ENCODE data around the gene PRR5L.
"Not testable (repeated sequence)": the region's sequence is repeated elsewhere in the genome, so short reads cannot be mapped to it uniquely, and the experiment has no call there.

Gene PRR5L

DNA sequence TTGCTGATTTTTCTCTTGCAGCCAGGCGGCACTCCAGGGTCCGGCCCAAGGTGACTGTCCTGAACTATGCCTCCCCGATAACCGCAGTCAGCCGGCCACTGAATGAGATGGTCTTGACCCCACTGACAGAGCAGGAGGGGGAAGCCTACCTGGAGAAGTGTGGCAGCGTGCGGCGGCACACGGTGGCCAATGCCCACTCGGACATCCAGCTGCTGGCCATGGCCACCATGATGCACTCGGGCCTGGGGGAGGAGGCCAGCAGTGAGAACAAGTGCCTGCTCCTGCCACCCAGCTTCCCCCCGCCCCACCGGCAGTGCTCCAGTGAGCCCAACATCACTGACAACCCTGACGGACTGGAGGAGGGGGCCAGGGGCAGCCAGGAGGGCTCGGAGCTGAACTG is 166.2 kb downstream of the PRR5L start:
- DNase-seq (ENCODE audit: low spot score): no peak

DNA sequence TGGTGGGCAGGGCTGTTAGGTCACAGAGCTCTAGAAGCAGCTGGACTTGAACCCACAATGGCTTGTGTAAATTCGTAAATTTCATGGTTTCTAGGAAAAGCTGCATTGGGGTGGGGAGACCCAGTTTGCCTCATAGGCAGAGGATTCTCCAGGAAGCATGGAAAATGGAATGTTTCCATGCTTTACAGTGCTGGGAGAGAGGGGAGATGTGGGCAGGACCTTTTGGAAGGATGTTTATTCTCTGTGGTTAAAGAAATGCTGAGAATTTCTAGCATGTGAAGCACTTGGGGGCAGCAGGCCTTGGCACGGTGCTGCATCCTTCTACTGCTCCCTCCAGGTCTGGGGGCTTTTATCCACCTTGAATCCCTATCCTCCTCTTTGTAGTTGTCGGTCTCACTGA is 167.7 kb downstream of the PRR5L start:
- no peak for DNase-seq (ENCODE audit: low spot score)

DNA sequence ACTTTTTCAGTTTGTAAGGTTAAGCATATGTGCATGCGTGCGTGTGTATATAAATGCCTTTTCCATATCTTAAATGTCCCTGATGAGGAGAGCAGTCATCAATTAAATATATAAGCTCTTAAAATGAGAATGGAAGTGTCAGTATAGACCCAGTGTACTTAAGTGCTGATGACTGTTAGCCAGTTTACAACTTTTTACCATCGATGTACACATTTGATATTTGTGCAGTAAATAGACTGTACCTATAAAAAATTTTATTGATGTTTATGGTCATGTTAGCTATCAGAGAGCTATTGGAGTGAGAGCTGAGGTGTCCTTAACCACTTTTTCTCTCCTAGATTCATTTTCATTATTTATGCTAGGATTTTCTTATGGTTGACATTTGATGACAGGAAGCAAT is 168.6 kb downstream of the PRR5L start:
- DNase-seq (ENCODE audit: low spot score): no peak

DNA sequence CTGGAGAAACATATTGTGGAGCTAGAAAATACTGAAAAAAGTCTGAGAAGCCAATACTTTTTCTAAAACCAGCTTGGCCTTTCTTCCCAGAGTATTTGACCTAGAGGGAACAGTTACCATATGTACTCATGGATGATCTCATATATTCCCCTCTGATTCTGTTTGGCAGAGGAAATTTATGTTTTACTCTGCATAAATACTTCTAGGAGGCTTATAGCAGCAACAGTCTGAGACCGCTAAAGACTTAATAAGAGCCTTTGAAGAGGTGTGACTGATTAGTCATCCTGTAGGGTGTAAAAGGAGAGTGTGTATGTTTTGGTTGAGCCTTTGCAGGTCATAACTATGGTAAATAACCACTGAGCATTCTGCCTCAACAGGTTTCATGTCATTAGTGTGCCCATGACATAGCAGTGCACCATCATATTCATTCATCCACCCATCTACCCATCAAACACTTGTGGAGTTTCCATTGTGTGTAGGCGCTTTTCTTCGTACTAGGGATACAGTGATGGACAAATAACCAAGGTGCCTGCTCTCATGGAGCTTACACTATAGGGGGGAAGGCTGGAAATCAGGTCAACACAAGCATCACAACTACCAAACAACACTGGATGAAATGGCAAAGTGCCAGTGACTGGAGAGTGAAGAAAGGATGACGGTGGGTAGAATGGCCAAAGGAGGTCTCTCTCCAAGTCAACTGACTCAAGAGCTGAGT is 169.5 kb downstream of the PRR5L start:
- DNase-seq (ENCODE audit: low spot score): no peak

DNA sequence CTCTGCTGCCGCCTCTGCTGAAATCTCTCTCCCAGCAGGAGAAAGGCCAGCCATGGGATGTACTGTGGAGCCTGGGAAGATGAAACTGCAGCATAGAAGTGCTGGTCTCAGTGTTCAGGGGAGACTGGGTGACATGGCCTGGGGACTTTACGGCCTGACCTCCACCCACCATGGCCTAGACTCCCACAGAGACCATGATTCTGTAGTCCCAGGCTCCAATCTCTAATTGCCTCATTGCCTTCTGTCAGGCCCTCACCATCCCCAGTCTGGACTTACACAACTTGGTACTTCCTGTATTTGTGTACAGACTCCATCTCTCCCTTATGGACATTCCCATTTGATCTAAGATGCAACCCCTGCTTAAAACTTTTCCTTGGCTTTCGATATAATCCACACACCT is 170.9 kb downstream of the PRR5L start:
- DNase-seq (ENCODE audit: low spot score): no peak

DNA sequence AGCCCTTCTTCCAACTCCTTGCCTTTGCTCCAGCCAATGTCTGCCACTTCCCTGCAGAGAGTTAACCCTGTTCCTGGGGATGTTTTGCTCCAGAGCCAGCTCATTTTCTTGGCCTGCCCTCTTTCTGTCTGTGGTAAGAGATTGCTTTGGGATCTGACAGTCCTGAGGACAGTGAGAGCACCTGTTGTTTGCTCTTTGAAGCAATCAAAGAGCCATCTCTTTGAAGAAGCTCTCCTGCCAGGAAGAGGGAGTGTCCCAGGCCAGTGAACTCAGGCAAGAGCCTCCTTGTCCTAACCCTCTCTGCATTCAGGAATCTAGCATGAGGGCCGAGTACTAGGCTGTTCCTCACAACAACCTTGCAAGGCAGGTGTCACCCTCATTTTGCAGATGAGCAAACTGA is 171.8 kb downstream of the PRR5L start:
- DNase-seq (ENCODE audit: low spot score): no peak

DNA sequence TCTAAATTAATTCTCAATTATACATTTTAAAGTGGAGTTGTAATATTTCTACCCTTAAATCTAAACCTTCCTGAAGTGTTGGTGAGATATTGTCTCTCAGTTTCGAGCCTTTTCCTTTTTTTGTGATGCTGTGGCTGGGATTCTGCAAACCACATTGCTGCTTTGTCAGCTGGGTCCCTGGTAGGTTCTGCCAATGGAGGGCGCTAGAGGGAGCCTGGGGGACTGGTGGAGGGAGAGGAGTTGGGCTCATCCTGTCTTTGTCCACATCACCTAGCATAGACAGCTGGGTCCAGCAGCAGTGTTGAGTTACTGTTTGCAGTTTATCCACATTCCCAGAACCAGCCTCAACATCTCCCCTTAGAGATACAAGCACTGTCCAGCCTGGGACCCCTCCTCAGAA is 173.0 kb downstream of the PRR5L start:
- no peak for DNase-seq (ENCODE audit: low spot score)

DNA sequence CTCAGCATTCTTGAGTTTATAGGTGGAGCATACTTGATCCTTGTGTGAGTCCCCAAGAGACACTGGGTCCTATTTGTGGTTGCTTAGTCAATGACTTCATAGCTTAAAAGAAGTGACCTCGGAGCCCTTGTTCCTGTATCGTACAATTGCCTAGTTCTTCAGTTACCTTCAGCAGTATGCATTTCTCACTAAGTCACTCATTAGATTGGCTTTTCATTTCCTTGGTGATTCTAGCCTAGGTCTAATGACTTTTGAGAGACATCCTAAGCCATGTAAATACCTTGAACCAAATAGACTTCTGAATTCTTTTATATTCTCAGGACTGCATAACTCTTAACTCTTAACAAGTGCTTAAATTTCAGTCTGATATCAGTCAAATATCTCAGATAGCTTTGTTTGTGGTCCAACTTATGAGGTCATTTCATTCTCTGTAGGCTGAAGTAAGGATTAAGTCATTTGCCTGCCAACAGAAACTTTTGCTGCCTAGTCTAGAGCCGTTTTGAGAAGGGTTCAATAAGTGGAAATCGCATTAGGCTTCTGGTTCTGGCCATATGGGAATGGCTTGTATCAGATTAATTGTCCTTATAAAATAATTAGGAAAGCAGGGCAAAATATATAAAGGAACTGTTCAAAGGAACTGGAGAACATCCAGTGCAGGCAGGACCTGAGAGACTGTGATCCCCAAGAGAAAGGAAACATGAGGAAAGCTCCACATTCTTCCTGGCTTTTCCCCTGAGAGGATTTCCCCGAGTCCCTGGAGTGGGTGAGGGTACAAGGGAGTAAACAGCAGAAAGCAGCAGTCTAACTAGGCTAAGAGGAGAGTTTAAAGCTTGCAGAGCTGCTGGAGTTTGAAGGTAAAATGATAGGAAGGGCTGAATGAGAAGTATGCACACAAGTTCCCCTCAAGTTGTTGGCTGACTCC is 174.1 kb downstream of the PRR5L start:
- DNase-seq (ENCODE audit: low spot score): no peak

DNA sequence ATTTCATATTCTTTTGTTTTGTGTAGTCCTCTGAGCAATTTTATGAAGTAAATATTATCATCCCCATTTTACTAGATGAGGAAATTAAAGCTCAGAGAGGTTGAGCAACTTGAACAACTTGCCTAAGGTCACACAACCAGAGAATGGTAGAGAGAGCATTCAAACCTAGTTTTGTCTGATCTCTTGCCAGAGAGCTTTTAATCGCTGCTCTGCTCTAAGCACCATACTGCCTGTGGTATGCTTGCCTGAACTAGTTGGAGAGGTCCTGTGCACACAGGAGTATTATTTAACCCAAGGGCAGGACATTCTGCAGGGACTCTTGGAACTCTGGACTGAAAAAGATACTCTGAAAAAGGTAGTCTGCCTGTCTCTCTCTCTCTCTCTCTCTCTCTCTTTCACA is 175.5 kb downstream of the PRR5L start:
- DNase-seq (ENCODE audit: low spot score): no peak

DNA sequence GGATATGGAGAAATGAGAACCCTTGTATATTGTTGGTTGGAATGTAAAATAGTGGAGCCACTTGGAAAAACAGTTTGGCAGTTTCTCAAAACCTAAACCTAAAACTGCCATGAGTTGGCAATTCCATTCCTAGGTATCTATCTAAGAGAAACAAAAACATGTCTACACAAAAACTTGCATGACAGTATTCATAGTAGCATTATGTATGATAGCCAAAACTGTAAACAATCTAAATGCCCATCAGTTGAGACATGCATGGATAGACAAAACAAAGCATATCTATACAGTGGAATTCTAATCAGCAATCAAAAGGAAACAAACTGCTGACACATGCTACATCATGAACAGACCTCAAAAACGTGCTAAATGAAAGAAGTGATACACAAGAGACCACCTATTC is 179.1 kb downstream of the PRR5L start:
- DNase-seq (ENCODE audit: low spot score): no peak

DNA sequence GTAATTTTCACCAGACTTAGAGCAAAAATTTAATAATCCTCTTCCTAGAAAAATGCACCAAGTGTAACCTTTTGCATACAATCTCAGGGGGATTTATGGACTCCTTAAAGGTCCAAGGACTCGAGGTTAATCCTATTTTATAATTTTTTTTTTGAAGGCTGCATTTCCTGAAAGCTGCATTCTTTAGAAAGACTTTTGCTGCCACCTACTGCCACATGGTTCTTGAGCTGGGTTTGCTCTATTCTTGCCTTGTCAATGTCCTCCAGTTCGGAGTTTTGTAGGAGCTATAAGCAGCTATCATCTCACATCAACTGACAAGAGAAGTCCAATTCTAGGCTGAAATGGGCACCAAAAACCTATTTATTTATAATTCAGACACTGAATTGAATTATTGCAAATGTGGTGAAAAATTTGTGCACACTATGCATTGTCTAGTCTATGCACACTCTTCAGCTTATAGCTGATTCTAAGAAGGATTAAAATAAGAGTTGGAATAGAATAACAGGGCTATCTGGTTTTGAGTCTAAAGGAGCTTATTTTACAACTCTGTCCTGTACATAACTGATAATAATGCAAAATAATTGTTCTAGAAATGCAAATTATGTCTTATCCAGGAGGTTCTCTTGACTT is 182.7 kb downstream of the PRR5L start:
- DNase-seq (ENCODE audit: low spot score): peak; percentile 29

DNA sequence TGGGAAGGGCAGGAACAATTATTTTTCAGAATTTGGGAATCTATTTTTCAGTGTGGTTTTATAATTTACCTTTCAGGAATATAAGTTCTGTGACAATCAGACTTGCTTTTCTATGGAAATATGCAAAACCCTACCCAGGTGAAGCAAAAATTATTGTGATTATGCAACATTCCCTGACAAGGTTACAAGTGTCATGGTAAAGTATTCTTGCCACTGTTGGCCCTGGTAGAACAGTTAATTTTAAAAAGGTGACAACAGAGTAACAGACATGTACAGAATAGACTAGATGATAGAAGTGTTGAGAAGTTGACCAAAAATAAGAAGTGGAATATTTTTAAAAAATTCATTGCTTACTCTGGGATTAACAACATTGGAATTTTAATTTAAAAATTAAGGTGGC is 184.7 kb downstream of the PRR5L start:
- DNase-seq (ENCODE audit: low spot score): no peak

DNA sequence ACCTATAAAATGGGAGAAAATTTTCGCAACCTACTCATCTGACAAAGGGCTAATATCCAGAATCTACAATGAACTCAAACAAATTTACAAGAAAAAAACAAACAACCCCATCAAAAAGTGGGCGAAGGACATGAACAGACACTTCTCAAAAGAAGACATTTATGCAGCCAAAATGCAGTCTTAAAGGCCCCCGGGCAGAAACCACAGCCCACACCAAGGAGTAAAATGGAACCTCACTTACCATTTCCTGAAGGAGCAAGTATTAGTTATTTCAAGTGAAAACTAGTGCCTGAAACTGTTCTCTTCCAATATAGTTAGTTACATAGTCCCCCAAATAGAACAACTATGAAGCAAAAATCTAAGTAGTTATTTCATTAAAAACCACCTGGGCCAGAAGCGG is 187.0 kb downstream of the PRR5L start:
- not testable (repeated sequence) for DNase-seq (ENCODE audit: low spot score)

DNA sequence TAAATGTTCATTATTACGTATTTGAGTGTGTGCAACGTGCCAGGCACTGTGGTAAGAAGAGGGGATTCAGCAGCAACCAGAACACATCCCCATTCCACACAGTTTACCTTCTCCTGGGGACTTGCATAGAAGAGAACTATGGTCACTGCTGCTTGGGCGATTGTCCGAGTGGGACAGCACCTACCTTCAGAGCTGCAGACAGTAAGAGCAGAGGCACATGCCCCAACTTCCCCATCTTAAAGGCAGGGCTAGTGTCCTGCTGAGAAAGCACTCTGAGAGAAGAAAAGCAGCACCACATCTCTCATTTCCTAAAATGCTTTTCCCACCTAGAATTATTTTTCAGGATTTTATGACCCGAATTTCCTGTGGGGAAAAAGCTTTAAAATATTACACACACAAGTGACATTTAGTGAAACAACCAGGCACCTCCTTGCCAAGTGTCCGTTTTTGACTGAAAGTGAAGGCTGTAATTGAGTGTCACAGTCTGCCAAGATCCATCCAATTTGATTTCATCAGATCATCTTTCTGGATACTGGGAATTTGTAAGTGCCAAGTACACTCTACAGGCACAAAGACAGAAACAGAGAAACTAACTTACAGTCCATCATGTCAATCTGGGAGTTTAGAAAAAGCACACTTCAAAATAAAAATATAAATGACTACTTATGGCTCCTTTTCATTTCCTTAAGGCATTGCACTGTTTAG is 189.4 kb downstream of the PRR5L start:
- DNase-seq (ENCODE audit: low spot score): no peak

DNA sequence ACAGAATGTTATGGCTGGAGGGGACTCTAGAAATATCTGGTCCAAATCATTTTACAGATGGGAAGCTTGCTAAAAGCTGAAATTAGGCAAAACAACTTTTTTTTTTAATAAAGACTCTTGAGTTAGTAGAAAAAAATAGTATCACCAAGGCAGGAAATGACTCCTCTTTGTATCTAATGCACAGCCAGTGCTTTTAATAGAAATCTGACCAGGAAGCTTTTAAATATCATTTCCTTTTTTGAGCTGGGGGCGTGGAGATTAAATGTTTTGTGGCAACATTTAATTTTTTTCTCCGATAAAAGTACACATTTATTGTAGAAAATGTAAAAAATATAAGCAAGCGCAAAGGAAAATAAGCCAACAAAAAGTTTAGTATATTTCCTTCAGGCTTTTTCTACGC is 191.5 kb downstream of the PRR5L start:
- no peak for DNase-seq (ENCODE audit: low spot score)

DNA sequence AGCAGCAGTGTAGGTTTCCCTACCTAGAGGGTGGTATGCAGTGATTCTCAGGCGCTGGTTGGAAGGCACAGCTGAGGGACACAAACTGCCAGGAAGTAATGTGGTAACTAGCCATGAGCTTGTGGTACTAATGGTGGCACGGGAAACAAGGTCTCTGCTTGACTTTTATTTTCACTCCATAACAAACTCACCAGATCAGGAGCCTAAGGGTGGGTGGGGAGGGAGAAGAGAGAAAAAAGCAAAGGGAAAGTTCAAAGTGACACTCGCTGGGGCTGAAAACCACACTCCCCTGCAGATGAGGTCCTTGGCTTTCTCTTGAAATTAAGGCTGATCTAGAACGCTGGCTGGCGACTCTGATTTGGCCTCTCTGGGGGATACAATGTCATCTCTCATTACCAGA is 192.0 kb downstream of the PRR5L start:
- DNase-seq (ENCODE audit: low spot score): no peak

DNA sequence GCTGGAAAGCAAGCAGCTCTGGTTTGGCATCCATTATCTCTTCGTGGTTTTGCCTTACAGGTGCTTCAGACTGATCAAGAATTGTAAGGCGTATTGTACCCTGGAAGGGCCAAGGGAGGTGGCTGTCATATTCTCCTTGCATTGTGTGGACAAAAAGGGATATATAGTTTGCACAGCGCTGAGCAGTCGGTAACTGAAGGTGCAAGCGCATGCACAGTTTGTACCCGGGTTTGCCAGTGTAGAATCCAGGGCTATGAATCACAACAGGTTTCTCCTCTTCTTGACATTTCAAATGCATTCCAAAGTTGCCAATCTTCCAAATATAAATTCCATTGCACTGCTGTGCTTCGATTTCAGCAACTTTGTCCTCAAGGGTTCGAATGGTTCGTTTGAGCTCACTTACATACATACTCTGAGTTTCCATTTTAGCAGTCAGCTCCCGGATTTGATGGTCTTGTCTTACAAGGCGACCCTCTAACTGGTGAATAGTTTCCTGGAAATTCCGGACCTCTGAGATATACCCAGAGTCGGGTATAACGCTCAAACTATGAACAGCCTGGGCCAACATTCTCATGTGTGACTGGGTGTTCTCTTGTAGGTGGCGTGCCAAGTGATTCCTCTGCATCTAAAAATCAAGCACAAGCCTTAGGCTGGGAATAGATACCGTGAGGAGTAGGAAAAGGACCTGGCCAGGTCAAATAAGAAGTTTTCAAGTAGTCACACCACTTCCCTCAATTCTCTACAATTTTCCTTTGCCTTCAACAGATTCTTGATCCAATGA is 194.1 kb downstream of the PRR5L start:
- no peak for DNase-seq (ENCODE audit: low spot score)

DNA sequence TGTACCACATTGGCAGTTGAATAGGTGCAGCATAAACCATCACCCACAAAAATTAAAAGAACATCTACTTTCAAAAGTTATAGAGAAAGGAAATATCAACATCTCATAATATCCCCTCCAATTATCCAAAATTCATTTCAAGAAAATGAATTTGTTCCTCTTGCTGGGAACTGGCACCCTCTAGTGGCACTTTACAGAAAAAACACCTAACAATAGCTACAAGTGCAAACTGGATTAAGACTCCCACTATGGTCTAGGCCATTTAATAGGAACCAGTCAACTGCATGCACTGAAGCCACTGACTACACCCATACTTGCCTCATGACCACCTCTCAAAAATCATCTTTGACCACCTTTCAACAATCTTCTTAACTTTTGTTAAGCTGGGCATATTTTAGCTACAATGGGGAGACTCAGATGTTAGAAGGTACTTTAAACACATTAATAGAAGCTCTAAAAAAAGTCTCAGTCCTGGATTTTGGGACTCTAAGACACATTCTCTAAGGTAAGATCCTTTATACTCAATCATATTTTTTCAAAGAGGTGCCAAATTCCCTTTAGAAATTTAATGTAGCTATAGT is 196.7 kb downstream of the PRR5L start:
- peak; percentile 53 for DNase-seq (ENCODE audit: low spot score)

DNA sequence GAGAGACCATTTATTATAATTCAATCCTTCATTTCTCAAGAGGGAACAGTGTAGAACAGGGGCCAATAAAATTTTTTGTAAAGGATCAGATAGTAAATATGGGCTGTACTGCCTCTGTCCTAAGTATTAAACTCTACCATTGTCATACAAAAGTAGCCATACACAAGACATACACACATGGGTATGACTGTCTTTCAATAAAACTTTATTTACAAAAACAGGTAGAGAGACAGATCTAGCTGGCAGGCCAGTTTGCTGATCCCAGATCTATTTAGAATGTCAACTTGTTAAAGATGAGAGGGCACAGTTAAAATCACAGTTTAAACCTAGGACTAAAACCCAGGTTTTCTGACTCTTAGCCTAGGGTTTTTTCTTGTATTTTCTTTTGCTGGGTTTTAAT is 197.2 kb downstream of the PRR5L start:
- DNase-seq (ENCODE audit: low spot score): no peak

DNA sequence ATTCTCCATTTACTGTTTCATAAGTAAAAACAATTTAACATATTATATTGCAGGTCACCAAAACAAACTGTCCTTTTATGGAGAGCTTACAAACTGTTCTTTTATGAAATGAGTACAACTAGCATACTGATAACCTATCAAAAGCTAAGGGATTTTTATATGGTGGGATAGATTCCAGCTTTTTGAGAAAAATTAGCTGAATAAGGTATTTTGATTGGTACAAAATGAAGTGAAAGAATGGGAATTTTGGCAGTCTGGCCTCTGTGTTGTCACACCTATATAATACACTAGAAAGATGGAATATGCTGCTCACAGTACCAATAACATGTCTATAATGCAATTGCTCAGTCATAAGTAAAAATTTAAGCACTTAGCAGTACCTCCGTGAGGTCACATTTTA is 202.6 kb downstream of the PRR5L start:
- DNase-seq (ENCODE audit: low spot score): no peak

DNA sequence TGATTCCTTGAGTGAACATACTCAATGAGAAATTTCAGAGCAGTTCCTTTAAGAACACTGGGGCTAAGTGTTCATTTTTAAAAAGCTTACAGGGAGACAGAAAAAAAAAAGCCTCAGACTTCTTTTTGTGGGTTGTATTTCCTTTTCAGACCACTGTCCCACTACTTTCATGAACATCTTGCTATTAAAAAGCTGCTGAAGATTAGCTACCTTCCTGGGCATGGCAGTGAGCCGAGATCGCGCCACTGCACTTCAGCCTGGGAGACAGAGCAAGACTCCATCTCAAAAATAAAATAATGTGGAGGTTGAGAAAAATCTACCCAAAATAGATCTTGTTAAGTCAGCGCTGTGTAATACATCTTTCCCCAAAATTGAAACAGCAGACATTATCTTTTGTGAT is 203.2 kb downstream of the PRR5L start:
- no peak for DNase-seq (ENCODE audit: low spot score)
